Erythroblast (primary cell): ENCODE measurements around the gene MOV10L1.

ENCODE experiments used
- DNase-seq, 2 experiments: peaks; one replicate each; lab custom pipeline; 2025; lab: John Stamatoyannopoulos, UW
- GATA1 ChIP-seq: IDR thresholded peaks from 2 replicates; pipeline ENCODE4 v1.6.1; 2011; ENCODE audit warnings: low read depth, mild to moderate bottlenecking, control low read depth, low read length, moderate library complexity
- POLR2A ChIP-seq: IDR thresholded peaks from 2 replicates; pipeline ENCODE4 v1.6.1; 2011; ENCODE audit warnings: mild to moderate bottlenecking, low read length

Gene MOV10L1

DNA sequence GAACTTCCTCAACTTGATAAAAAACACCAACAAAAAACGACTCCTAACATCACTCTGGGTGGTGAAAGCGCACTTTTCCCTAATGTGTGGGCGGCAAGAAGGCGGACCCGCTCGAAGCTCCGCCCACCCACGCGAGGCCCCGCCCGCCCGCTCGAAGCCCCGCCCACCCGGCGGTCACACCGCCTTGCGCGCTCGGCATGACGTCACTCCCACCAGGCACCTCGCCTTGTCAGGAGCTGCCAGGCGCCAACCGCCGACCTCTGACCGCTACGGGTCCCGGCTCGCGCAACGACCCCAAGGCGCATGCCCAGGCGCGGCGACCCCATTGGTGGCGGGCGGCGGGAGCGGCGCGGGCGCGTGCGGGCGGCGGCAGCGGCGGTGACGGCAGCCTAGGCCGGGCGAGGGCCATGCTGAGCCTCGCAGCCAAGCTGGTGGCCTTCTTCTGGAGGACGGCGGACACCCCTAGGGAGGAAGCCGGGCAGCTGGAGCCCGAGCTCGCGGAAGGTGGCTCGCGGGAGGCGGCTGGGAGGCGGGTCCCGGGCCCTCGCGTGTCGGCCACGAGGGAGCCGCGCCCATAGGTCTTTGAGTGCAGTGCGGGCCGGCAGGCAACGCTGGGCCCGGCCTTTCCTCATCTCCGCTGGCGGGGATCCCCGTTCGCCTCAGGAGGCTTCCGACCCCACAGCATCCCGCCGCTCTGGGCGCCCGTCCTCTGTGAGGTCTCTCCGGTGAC is at the start of gene MOV10L1:
Gene MOV10L1, plus strand, starts transcription at position 325 of the 730 bp plus-strand sequence. Its CDS starts 83 bp downstream, at position 408.
- DNase-seq: peak; percentile 42 to 51
- TF ChIP-seq GATA1 (no peak), POLR2A (no peak)

DNA sequence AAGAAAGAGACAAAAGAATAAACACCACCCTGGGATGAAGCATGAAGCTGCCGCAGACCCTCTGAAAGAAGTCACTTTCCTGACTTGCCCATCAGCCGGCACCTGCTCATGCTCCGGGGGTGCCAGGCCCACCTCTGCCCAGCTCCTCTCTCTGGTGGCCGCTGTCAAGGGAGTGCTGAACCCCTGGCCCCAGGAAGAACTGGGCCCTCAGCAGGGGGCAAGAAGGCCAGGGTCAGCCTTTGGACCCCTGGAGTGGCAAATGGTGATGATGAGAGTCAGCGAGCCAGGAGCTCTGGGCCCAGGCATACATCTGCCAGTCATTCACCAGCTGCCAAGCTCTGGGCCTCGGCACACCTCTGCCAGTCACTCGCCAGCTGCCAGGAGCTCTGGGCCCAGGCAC is 49.1 kb upstream of the MOV10L1 start:
- TF ChIP-seq POLR2A: no peak
- no peak for TF ChIP-seq GATA1
- DNase-seq: no peak

DNA sequence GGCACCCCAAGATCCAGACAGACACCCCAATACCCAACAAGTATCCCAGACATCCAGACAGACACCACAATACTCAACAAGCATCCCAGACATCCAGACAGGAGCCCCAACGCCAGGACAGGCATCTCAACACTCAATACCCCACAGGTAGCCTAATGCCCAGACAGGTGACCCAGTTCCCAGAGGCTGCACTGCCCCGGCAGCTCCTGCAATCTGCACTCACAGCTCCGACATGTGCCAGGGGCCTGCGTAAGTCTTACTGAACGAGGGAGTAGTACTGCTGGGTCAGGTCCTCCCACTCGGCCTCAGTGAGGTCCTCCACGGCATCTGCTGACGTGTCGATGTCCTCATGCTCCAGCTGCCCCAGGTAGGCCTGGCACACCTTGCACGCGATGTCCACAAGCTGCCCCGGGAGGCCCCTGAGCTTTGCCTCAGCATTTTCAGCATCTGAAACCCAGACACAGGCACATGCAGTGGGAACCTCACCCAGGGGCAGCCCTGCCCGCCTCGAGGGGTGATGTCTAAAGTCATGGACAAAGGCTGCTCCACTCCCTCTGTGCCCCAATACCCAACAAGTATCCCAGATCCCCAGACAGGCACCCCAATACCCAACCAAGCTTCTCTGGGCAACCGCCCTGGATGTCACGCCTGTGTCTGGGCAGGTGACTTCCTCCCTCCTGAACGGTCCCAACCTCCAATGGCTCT is 48.3 kb upstream of the MOV10L1 start:
- TF ChIP-seq GATA1: no peak
- DNase-seq: no peak

DNA sequence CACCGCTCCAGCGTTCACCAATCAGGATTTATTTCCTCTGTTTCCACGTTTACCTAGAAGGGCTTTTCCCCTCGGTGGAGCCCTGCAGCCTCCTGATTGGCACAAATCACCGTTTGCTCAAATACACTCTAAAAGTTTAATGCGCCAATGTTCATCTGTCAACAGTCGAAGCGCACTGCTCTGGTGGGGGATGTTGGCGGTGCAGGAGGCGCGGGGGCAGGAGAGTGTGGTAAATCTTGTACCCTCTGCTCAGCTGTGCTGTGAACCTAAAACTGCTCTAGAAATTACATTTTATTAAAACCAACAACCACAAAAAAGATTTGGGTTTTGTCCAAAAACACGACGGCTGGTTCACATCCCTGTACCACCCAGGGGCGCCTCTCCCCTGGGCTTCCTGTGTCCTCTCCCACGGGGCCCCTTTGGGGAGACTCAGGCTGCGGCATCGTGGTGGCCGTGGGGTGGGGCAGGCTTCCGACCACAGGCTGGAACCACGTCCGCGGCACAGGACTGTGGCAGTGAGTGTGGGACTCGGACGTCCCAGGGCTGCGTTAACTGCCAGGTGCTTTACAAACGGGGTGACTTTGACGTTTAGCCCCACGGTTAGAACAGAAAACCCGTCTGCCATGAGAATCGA is 45.2 kb upstream of the MOV10L1 start:
- no peak for DNase-seq
- TF ChIP-seq GATA1 (no peak), POLR2A (no peak)

DNA sequence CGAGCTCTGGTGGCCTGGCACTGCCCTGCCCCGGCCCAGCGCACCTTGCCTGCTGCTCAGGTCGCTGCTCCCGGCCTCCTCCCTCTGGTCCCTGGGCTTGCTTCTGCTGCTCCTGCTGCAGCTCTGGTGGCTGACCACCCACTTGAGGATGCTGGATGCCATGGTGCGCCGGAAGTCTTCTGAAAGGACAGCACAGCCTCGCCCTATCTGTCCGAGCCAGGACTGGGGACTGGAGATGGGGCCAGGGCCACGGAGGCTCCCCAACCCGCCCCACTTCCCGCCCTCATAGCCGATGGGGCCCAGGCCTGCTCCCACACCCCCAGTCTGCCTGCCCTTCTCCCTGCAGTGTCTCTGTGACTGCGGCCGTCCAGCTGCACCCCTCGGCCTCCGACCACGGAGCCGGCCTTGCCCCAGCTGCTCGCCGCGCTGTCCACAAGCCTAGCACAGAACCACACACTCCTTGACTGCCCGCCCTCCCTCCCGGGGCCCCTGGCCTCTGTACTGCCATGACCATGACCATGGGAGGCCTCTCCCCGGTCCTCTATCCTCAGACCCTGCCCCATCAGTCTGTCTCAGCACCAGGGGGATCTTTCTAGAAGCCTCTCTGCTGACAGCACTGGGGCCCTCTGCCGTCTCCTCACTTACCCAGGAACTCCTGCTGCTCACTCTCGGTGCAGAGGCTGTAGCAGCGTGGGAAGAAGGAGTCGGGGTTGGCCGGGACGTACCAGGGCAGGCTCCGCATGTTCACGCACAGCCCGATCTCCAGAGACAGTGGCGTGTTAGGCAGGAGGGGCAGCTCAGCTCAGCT is 44.4 kb upstream of the MOV10L1 start:
- no peak for TF ChIP-seq POLR2A
- TF ChIP-seq GATA1: no peak
- no peak for DNase-seq

DNA sequence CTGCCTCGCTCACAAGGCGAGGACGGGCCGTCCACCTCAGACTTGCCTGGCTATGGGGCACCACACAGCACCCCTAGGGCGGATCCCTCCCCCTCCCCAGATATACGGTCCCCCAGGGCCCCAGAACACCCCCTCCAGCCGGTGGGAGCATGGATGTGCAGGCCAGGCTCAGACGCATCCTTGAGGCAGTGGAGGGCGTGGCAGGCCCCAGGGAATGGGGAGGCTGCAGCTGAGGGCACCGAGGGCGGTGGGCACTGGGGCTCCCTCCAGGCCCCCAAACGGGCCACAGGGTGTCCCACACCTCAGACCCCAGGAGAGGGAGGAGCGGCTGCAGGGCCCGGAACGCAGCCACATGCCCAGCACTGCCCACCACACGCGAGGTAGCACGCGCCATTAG is 43.8 kb upstream of the MOV10L1 start:
- no peak for DNase-seq
- TF ChIP-seq GATA1: no peak
- TF ChIP-seq POLR2A: no peak

DNA sequence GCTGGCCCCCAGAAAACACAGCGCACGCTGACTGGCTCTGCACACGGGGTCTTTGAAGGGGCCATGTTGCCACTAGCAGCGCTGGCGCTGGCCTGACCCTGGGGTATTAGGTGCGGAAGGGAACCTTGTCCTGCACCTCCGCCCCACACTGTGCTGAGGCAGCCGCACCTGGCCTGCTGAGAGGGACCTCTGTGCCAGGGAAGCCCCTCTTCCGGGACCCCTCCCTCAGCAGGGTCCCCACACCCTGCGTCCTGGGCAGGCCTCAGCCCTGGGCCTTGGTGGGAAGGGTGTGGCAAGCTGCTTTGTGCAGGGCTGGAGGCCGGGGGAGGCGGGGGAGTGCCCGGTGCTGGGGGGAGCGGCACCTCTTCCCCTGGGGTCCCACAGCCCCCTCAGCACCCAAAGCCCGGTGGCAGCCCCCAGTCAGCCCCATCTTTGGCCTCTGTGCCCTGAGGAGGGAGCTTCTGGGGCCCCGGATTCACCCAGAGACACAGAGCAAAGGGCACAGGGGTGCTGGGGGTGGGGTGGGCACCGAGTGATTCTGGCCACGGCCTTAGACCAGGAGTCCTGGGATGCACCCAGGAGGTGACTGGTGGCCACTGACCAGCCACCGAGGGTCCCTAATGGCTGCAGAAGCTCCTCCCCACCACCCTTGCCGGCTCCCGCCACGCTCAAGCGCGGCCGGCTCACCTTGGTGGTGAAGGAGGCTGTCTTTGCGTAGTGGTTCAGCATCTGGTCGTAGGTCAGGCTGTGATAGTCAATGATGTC is 43.1 kb upstream of the MOV10L1 start:
- no peak for DNase-seq
- TF ChIP-seq POLR2A: no peak
- no peak for TF ChIP-seq GATA1

GRCh38 chr22:50047346-50047745 is 42.5 kb upstream of the MOV10L1 start:
- DNase-seq: no peak
- TF ChIP-seq POLR2A: no peak
- no peak for TF ChIP-seq GATA1

GRCh38 chr22:50048061-50048765 is 41.6 kb upstream of the MOV10L1 start:
- no peak for DNase-seq
- TF ChIP-seq GATA1: no peak
- TF ChIP-seq POLR2A: no peak

- TF ChIP-seq POLR2A (no peak), GATA1 (no peak)
- DNase-seq: no peak
These were observed 41.0 kb upstream of the MOV10L1 start for GRCh38 chr22:50048836-50049235.

- DNase-seq: no peak
- TF ChIP-seq GATA1 (no peak), POLR2A (no peak)
These were observed 40.3 kb upstream of the MOV10L1 start for GRCh38 chr22:50049299-50050195.
